GM12891 (cell line): ENCODE data around the gene CPNE8.

Experiments
- PAX5 ChIP-seq: IDR thresholded peaks from 2 replicates; pipeline ENCODE4 v1.6.1; 2011; ENCODE audit warnings: low read length, moderate library complexity, mild to moderate bottlenecking; ENCODE audit not compliant: insufficient read depth, severe bottlenecking
- POLR2A ChIP-seq: IDR thresholded peaks from 2 replicates; pipeline ENCODE4 v1.6.1; 2011; ENCODE audit warnings: low read depth, low read length, control low read depth
- POLR2AphosphoS5 ChIP-seq: IDR thresholded peaks from 2 replicates; pipeline ENCODE4 v1.6.1; 2011; ENCODE audit warnings: low read depth, low read length, control low read depth
- SPI1 ChIP-seq: IDR thresholded peaks from 2 replicates; pipeline ENCODE4 v1.6.1; 2011; ENCODE audit warnings: low read depth, low read length, control low read depth
- TAF1 ChIP-seq: IDR thresholded peaks from 2 replicates; pipeline ENCODE4 v1.6.1; 2011; ENCODE audit warnings: low read depth, low read length, control low read depth

GRCh38 chr12:38886064-38886463 is 19.3 kb downstream of the CPNE8 start:
- no peak for TF ChIP-seq POLR2AphosphoS5
- TF ChIP-seq SPI1: no peak
- no peak for TF ChIP-seq POLR2A
- TF ChIP-seq TAF1: no peak
- no peak for TF ChIP-seq PAX5
